ENCODE measurements around the gene TNNI2. TPM values are rescaled to one million over a fixed set of nuclear protein-coding genes. Genes with fewer than 3 reads are reported as not detected.

Gene TNNI2
- total RNA-seq, 1 experiment from 2014 or later = not detected

GRCh38 chr11:1852271-1852876, 13.6 kb downstream of the TNNI2 start:
- ChIA-PET POLR2A (ENCODE audit: low non-redundant PET) (no interaction called here), CTCF (no interaction called here)
- Histone ChIP-seq H3K4me3 (ENCODE audit: low read depth, low read length, poor library complexity, severe bottlenecking) (no peak overlapping the region), H3K36me3 (ENCODE audit: insufficient read depth, low read length, poor library complexity, severe bottlenecking) (no peaks in the 10 kb centered on the region), H3K27ac (ENCODE audit: low read depth, low read length, poor library complexity, severe bottlenecking) (no peak overlapping the region), H3K9me3 (ENCODE audit: low read depth, low read length, poor library complexity, severe bottlenecking) (no peaks in the 10 kb centered on the region), H3K27me3 (replicated peaks; ENCODE audit: insufficient read depth, low read depth, low read length, poor library complexity) (no peaks in the 10 kb centered on the region), H3K4me1 (ENCODE audit: insufficient read depth, low read length, poor library complexity, severe bottlenecking) (no peaks in the 10 kb centered on the region)
- no TSS peak for BruUV-seq (replicated peaks)
- DNase-seq (ENCODE audit: low spot score) = no peak
- intact Hi-C loops (cut with micrococcal nuclease; ENCODE audit: unreplicated experiment) = no loop called here
- TF ChIP-seq EZH2 (IDR thresholded peaks at IDR 0.05; ENCODE audit: borderline replicate concordance, low read depth, low read length, poor library complexity, severe bottlenecking) = no peak
- TF ChIP-seq CTCF (conservative IDR thresholded peaks at IDR 0.05; ENCODE audit: low read depth, low read length) = no peak

DNA sequence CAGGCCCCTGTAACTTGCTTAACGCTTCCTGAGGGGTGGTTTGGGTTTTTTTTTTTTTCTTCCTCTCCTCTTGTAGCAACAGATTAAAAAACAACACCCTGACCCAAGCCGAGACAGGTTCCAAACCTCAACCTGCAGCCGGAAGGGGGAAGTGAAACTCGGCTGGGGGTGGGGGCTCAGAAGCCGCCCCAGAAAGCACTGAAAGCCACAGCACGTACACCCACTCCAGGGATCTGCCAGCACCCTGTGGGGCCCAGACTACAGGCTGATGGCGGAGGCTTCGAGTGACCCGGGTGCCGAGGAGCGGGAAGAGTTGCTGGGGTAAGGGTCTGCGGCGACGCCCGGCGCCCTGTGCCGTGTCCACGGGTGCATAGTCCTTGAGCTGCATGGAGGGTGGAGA, 14.1 kb downstream of the TNNI2 start, which contains the start of gene LSP1:
TSS of gene LSP1 (plus strand) at position 208 of the 400 bp plus-strand sequence. CDS start at position 269, 61 bp downstream.
- Histone ChIP-seq H3K4me1 (ENCODE audit: insufficient read depth, low read length, poor library complexity, severe bottlenecking) (no peaks in the 10 kb centered on the region), H3K9me3 (ENCODE audit: low read depth, low read length, poor library complexity, severe bottlenecking) (no peaks in the 10 kb centered on the region), H3K36me3 (ENCODE audit: insufficient read depth, low read length, poor library complexity, severe bottlenecking) (no peaks in the 10 kb centered on the region), H3K4me3 (ENCODE audit: low read depth, low read length, poor library complexity, severe bottlenecking) (no peak within 1 kb of the TSS), H3K27ac (ENCODE audit: low read depth, low read length, poor library complexity, severe bottlenecking) (no peak within 1 kb of the TSS), H3K27me3 (replicated peaks; ENCODE audit: insufficient read depth, low read depth, low read length, poor library complexity) (no peaks in the 10 kb centered on the region)
- intact Hi-C loops (cut with micrococcal nuclease; ENCODE audit: unreplicated experiment) = no loop called here
- ChIA-PET CTCF (no interaction called here), POLR2A (ENCODE audit: low non-redundant PET) (no interaction called here)
- no peak for DNase-seq (ENCODE audit: low spot score)
- no TSS peak for BruUV-seq (replicated peaks)
- no peak for TF ChIP-seq CTCF (conservative IDR thresholded peaks at IDR 0.05; ENCODE audit: low read depth, low read length)
- TF ChIP-seq EZH2 (IDR thresholded peaks at IDR 0.05; ENCODE audit: borderline replicate concordance, low read depth, low read length, poor library complexity, severe bottlenecking) = no peak

DNA sequence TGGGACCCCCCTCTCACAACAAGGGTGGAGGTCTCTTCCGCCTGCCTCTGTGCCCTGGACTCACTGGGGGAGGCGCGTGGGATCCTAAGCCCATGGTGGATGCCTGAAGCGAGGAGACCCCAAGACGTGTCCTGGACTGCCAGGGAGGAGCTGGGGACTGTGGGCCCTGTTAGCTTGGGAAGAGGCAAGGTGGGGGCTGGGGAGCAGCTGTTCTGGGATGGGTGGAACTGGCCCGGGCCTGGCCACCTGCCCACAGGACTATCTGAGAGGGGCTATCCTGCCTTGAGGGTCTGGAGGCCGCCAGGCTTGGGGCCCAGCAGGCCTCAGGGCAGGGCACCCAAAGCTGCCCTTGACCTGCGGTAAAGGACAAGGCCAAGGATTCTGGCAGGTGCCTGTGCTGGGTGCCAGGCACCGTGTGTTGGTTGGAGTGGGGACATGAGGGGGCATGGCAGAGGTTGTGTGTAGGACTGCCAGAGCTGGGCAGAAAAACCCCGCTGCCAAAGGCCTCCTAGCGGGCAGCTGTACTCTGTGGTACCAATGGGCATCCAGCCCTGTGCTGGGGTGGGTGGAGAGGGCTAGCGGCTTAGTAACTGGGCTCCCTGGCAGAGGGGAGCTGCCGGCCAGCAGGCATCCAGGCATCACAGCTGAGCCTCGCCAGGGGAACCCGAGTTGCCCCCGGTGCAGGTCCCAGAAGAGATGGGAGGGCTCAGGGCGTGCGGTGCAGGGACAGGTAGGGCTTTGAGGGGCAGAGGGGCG, 14.8 kb downstream of the TNNI2 start:
- Histone ChIP-seq H3K27ac (ENCODE audit: low read depth, low read length, poor library complexity, severe bottlenecking) (no peak overlapping the region), H3K36me3 (ENCODE audit: insufficient read depth, low read length, poor library complexity, severe bottlenecking) (no peaks in the 10 kb centered on the region), H3K9me3 (ENCODE audit: low read depth, low read length, poor library complexity, severe bottlenecking) (no peaks in the 10 kb centered on the region), H3K27me3 (replicated peaks; ENCODE audit: insufficient read depth, low read depth, low read length, poor library complexity) (no peaks in the 10 kb centered on the region), H3K4me3 (ENCODE audit: low read depth, low read length, poor library complexity, severe bottlenecking) (no peak overlapping the region), H3K4me1 (ENCODE audit: insufficient read depth, low read length, poor library complexity, severe bottlenecking) (no peaks in the 10 kb centered on the region)
- intact Hi-C loops (cut with micrococcal nuclease; ENCODE audit: unreplicated experiment) = no loop called here
- no peak for TF ChIP-seq CTCF (conservative IDR thresholded peaks at IDR 0.05; ENCODE audit: low read depth, low read length)
- no peak for TF ChIP-seq EZH2 (IDR thresholded peaks at IDR 0.05; ENCODE audit: borderline replicate concordance, low read depth, low read length, poor library complexity, severe bottlenecking)
- CTCF ChIA-PET = no interaction called here
- no TSS peak for BruUV-seq (replicated peaks)
- no peak for DNase-seq (ENCODE audit: low spot score)
- POLR2A ChIA-PET (ENCODE audit: low non-redundant PET) = no interaction called here

Measured in A673 (cell line).